DMS 273 treated with DMSO at 0.1 percent for 48 hours (cell line): ENCODE measurements around the gene THBS1.

Experiments
- DNase-seq: peaks from one replicate; lab custom pipeline; 2025; lab: John Stamatoyannopoulos, UW

Gene THBS1

GRCh38 chr15:39638041-39638440 is 57.2 kb downstream of the THBS1 start:
- no peak for DNase-seq

DNA sequence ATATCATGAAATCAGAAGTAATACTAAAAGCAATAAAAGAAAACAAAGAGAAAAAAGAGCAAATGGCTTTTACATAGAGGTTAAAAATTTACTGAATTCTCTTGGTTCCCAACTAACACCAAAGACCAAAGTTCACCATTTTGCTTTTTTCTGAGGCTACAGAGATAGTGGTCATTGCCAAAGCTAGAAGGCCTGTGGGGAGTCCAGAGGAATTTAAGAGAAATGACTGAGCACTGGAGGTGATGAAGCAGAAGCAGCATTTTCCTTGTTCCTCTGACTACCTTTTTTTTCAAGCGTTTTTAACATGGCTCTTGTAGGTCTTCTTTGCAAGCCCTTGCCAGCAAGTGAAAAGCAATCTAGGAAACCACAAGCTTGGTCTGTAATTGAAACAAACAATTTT is 58.2 kb downstream of the THBS1 start:
- DNase-seq: no peak

GRCh38 chr15:39640665-39641064 is 59.8 kb downstream of the THBS1 start:
- DNase-seq: no peak

- no peak for DNase-seq
Observed at GRCh38 chr15:39641191-39641889, 60.5 kb downstream of the THBS1 start.

DNA sequence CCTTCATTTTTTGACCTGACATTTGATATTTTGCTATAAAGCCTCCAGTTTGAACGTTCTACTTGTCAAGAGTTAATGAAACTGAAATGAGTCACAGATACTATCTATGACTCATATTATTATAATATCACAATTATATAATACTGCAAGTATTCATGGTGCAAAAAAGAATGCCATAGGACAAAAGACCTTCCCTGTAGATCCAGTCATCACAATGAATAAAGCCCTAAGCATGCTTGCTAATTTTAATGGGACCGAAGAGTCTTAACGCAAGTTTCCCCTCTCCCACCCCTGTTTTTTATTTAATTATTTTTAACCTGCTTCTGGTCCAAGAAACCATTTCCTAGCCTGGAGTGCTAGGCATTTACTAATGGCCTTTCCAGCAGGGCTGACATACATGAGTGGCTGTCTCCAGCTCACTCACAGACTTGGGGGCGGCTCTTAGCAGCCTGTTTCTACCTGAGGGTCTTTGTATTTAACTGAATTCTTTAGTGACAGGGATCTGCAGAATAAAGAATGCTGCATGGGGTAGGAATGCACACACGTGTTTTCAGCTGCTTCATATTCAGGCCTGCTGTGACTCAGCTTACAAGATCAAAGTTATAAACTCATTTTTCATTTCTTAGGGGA is 61.2 kb downstream of the THBS1 start:
- no peak for DNase-seq

GRCh38 chr15:39643727-39644126 is 62.8 kb downstream of the THBS1 start:
- no peak for DNase-seq

DNA sequence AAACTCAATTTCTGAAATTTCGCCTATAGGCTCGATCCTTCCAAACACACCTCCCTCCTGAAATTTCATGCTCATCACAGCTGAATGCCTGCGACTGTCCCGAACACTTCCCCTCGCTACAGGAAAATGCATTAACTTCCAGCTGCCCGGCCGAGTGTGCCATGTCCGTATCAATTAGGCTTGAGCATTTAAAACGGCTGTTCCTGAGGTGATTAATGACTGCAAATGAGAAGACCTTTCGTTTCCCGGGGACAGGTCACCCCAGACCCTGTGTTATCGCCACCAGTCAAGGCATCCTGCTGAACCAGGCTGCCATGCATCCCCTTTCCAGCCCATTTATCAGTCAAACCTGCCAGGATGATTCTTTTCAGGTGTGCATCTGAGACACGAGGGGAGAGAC is 63.3 kb downstream of the THBS1 start:
- DNase-seq: no peak

DNA sequence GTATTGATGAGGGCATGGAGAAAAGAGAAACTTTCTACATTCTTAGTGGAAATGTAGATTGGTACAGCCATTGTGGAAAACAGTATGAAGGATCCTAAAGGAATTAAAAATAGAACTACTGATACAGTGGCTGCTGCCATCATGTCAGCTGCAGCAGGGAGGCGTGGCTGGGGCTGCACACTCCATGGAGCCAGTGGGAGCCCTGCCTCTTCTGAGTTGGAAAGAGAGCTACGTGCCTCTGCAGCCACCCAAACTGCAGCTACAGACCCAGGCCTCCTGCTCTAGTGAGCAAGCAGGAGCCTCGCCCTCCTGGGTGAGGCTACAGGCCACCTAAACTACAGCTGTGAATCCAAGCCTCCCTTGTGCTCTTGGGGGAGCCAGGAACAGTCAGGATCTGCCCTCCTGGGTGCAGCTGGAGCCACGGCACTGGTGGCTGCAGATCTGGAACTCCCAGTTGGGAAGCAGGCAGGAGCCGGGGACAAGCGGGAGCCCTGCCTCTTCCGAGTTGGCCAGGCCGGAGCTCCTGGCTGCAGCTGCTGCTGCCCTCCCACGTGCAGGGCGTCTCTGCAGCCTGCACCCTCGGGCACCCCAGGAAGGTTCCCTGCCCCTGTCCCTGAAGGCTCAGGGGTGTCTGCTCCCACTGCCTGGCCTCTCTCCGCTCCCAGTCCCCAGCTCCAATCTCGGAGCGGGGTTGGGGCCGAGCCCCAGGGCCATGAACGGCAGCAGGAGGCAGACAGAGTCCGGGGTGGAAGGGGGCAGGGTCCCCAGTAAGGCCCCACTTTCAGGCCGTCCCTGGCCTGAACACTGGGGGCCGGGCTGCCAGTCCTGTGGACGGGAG is 64.5 kb downstream of the THBS1 start:
- no peak for DNase-seq

- no peak for DNase-seq
Observed at GRCh38 chr15:39645976-39646257, 65.0 kb downstream of the THBS1 start.

DNA sequence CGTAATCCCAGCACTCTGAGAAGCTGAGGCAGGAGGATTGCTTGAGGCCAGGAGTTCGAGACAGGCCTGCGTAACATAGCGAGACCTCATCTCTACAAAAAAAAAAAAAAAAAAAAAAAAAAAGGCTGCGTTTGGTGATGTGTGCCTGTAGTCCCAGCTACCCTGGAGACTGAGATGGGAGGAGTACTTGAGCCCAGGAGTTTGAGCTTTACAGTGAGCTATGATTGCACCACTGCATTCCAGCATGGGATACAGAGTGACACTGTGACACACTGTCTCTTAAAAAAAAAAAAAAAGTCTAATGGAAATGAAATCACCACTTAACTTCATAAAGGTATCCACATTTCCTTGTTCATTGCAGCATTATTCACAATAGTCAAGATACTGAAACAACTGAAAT is 65.5 kb downstream of the THBS1 start:
- no peak for DNase-seq
